ENCODE measurements around the gene KIAA0930.

The KIAA0930 gene

GRCh38 chr22:45172881-45173585 is 67.7 kb downstream of the KIAA0930 start:
- DNase-seq: no peak
- H3K27ac ChIP-seq: no peak overlapping the region

GRCh38 chr22:45171830-45172229 is 68.9 kb downstream of the KIAA0930 start:
- DNase-seq: no peak
- TF ChIP-seq CTCF (IDR thresholded peaks at IDR 0.05; ENCODE audit: low read depth, low read length): no peak
- H3K36me3 ChIP-seq: peaks cover 100% of the 10 kb centered on the region
- H3K4me3 ChIP-seq (ENCODE audit: low read depth, low read length): no peak overlapping the region
- H3K27ac ChIP-seq: no peak overlapping the region
- no peaks in the 10 kb centered on the region for H3K27me3 ChIP-seq (ENCODE audit: insufficient read depth, low read depth, severe bottlenecking)
- no peaks in the 10 kb centered on the region for H3K9me3 ChIP-seq (ENCODE audit: severe bottlenecking)

More at GRCh38 chr22:45172881-45173585, 67.7 kb downstream of the KIAA0930 start:
- Histone ChIP-seq H3K27me3 (ENCODE audit: insufficient read depth, low read depth, severe bottlenecking) (no peaks in the 10 kb centered on the region), H3K36me3 (peaks cover 100% of the 10 kb centered on the region), H3K9me3 (ENCODE audit: severe bottlenecking) (no peaks in the 10 kb centered on the region), H3K4me3 (ENCODE audit: low read depth, low read length) (no peak overlapping the region)
- TF ChIP-seq CTCF (IDR thresholded peaks at IDR 0.05; ENCODE audit: low read depth, low read length): no peak

- DNase-seq: no peak
- H3K27me3 ChIP-seq (ENCODE audit: insufficient read depth, low read depth, severe bottlenecking): no peaks in the 10 kb centered on the region
- H3K27ac ChIP-seq: no peak overlapping the region
- H3K36me3 ChIP-seq: peaks cover 90% of the 10 kb centered on the region
- no peak overlapping the region for H3K4me3 ChIP-seq (ENCODE audit: low read depth, low read length)
- no peaks in the 10 kb centered on the region for H3K9me3 ChIP-seq (ENCODE audit: severe bottlenecking)
- TF ChIP-seq CTCF (IDR thresholded peaks at IDR 0.05; ENCODE audit: low read depth, low read length): no peak
Observed at GRCh38 chr22:45169591-45170466, 70.9 kb downstream of the KIAA0930 start.

- TF ChIP-seq CTCF (IDR thresholded peaks at IDR 0.05; ENCODE audit: low read depth, low read length): no peak
- Histone ChIP-seq H3K36me3 (peaks cover 67% of the 10 kb centered on the region), H3K9me3 (ENCODE audit: severe bottlenecking) (no peaks in the 10 kb centered on the region), H3K27me3 (ENCODE audit: insufficient read depth, low read depth, severe bottlenecking) (no peaks in the 10 kb centered on the region), H3K4me3 (ENCODE audit: low read depth, low read length) (no peak overlapping the region), H3K27ac (no peak overlapping the region)
- DNase-seq: no peak
Observed at GRCh38 chr22:45166932-45167331, 73.8 kb downstream of the KIAA0930 start.

DNA sequence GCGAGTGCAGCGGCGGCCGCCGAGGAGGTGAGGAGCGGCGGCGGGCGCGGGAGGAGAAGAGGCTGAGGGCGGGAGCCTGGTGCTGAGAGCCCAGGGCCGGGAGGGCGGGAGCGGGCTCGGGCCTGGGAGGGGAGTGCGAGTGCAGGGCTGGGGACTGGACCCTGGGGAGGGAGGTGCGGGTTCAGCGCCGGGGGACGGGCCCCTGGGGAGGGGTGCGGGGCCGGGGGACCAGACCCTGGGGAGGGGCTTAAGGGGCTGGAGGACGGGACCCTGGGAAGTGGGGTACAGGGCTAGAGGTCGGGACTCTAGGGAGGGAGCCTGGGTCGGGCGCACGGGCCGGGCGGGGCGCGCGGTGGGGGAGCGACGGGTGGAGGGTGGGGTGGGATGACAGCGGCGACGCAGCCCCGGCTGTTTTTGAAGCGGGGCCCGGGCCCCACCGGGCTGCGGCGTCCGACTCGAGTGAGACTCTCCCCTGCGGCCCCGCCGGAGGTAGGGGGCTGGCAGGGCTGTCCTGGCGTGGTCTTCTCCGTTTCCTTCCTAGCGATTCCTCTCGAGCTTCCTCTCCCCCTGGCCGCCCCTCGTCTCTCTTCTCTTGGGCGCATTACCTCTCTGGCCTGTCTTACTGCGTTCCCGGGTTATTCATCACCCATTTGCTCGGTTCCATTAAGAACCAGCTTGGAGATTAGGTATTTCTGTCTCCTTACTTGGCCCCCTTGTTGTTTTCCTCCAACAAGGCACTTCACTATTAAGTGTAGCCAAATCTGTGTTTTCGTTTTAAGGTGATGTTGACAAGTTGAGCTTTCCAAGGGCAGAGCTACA is 76.2 kb downstream of the KIAA0930 start:
- H3K36me3 ChIP-seq: peaks cover 43% of the 10 kb centered on the region
- H3K27ac ChIP-seq: peak overlapping the region; percentile 99
- H3K4me3 ChIP-seq (ENCODE audit: low read depth, low read length): peak overlapping the region; percentile 78
- TF ChIP-seq CTCF (IDR thresholded peaks at IDR 0.05; ENCODE audit: low read depth, low read length): no peak
- DNase-seq: peak; percentile 36
- H3K9me3 ChIP-seq (ENCODE audit: severe bottlenecking): no peaks in the 10 kb centered on the region
- no peaks in the 10 kb centered on the region for H3K27me3 ChIP-seq (ENCODE audit: insufficient read depth, low read depth, severe bottlenecking)
